Activated CD4-positive, alpha-beta T cell treated with anti-CD3 and anti-CD28 coated beads, Interleukin-2, amount 10 ng/mL, durations not matched to agents 24 days and 14 days (primary cell): ENCODE measurements around the gene TUBE1. TPM values are rescaled to one million over a fixed set of nuclear protein-coding genes. Genes with fewer than 3 reads are reported as not detected.
"Not testable (repeated sequence)": the region's sequence is repeated elsewhere in the genome, so short reads cannot be mapped to it uniquely, and the experiment has no call there.

Experiments used
- DNase-seq: peaks from one replicate; pipeline ENCODE4 v3.0.0; 2022
- H3K27ac Mint-ChIP-seq: one replicate; pipeline ENCODE4 v1.8.0; 2022; ENCODE audit warnings: mild to moderate bottlenecking, mixed read lengths
- H3K27me3 Mint-ChIP-seq: one replicate; pipeline ENCODE4 v1.8.0; 2022; ENCODE audit warnings: mixed read lengths
- H3K36me3 Mint-ChIP-seq: one replicate; pipeline ENCODE4 v1.8.0; 2022; ENCODE audit warnings: low read depth, mild to moderate bottlenecking, mixed read lengths
- H3K4me1 Mint-ChIP-seq: one replicate; pipeline ENCODE4 v1.8.0; 2021; ENCODE audit warnings: mixed read lengths
- H3K4me3 Mint-ChIP-seq: one replicate; pipeline ENCODE4 v1.8.0; 2022; ENCODE audit warnings: mild to moderate bottlenecking, moderate library complexity, mixed read lengths
- H3K9me3 Mint-ChIP-seq: one replicate; pipeline ENCODE4 v1.8.0; 2021; ENCODE audit warnings: mixed read lengths
- intact Hi-C: fragments of 100-400 bp; cut with micrococcal nuclease; formaldehyde crosslinking; loops from one replicate; pipeline ENCODE4 v1.15.1; 2023
- total RNA-seq: library from RNA; stranded (reverse); gene quantifications from 2 replicates; pipeline ENCODE4 v1.2.3, GENCODE V29; 2022

Gene TUBE1
- total RNA-seq, 1 donor from 2014 or later: 30.1 TPM

DNA sequence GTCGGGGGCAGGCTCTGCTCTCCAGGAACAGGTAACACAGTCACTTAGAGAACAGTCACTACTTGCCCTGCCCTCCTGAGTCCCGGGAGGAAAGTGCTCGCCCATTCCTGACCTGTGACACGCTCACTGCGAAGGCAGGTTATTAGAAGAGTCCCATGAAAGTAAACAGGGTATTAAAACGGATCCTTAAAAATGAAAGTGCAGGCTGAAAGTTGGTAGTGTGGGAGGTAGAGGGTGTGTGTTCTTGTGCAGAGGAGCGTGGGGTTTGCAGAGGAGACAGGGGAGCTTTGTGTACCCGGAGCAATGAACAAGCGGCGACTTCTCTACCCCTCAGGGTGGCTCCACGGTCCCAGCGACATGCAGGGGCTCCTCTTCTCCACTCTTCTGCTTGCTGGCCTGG lies 33.3 kb downstream of the TUBE1 start, which contains the start of gene CCN6:
Gene CCN6, plus strand, starts transcription at position 104 of the 400 bp plus-strand sequence. Its CDS starts 254 bp downstream, at position 358.
- Mint-ChIP-seq H3K4me3 (no peak within 1 kb of the TSS), H3K36me3 (no peaks in the 10 kb centered on the region), H3K27me3 (peaks cover 4% of the 10 kb centered on the region), H3K4me1 (peaks cover 10% of the 10 kb centered on the region), H3K9me3 (no peaks in the 10 kb centered on the region), H3K27ac (no peak within 1 kb of the TSS)
- no peak for DNase-seq
- intact Hi-C loops: no loop called here

- intact Hi-C loops, H3K9me3 Mint-ChIP-seq, H3K36me3 Mint-ChIP-seq, H3K4me3 Mint-ChIP-seq, DNase-seq, H3K27ac Mint-ChIP-seq, H3K4me1 Mint-ChIP-seq, H3K27me3 Mint-ChIP-seq: not testable (repeated sequence)
Measured at GRCh38 chr6:112051251-112051740, 36.0 kb downstream of the TUBE1 start.

DNA sequence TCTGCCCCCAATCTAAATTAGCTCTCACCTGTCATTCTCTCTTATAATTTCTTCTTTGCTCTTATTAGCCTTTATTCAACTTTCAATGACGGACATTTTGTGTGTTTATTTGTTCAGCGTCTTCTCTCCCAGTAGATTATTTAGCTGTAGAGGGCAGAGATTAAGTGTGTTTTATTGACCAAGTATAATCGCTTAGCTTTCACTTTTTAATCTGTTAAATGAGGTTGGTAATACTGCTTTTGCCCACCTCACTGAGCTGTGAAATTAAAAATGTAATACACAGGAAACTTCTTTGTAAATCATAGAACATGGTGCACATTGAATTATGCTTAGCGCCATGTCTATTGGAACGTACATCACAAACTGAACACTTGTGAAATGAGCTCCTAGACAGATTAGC lies 36.9 kb downstream of the TUBE1 start:
- DNase-seq: no peak
- Mint-ChIP-seq H3K27ac (no peak overlapping the region), H3K9me3 (no peaks in the 10 kb centered on the region), H3K4me3 (no peak overlapping the region), H3K27me3 (peaks cover 4% of the 10 kb centered on the region), H3K36me3 (no peaks in the 10 kb centered on the region), H3K4me1 (peaks cover 10% of the 10 kb centered on the region)
- intact Hi-C loops: no loop called here

GRCh38 chr6:112049996-112050395 lies 37.3 kb downstream of the TUBE1 start:
- Mint-ChIP-seq H3K27ac (no peak overlapping the region), H3K9me3 (no peaks in the 10 kb centered on the region), H3K4me3 (no peak overlapping the region), H3K36me3 (no peaks in the 10 kb centered on the region), H3K4me1 (peaks cover 10% of the 10 kb centered on the region), H3K27me3 (peaks cover 2% of the 10 kb centered on the region)
- intact Hi-C loops: no loop called here
- no peak for DNase-seq

DNA sequence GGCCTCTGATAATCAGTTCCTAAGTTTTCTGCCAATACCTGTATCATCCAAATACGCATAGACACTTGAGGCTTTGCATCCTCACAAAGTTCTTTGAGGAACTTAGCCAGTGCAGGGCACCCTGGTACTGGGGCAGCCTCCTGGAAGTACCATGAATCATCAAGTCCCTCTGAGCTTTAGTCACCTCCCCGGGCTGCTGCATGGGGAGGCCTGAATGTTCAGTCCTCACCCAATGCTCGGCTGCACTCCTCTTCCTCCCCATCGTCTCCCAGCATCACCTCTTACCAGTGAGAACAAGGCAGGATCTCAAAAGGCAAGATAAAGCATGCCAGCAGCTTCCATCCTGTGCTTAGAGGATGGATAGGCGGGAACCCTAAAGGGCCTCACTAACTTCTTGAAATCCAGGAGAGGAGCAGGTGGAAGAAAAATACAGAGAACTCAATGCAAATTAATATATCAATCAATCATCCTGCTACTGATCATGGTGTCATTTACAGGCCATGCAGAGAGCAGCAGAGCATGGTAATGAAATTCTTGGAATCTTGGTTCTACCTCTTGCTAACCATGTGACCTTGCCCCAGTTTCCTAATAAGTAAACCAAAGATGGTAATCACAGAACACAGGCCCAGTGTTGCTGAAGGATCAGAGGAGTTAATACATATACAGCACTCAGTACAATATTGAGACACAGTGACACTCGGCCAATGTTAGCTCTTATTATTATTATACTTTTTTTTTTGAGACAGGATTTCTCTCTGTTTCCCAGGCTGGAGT lies 38.1 kb downstream of the TUBE1 start:
- H3K27me3 Mint-ChIP-seq: no peaks in the 10 kb centered on the region
- intact Hi-C loops: no loop called here
- H3K36me3 Mint-ChIP-seq: no peaks in the 10 kb centered on the region

DNA sequence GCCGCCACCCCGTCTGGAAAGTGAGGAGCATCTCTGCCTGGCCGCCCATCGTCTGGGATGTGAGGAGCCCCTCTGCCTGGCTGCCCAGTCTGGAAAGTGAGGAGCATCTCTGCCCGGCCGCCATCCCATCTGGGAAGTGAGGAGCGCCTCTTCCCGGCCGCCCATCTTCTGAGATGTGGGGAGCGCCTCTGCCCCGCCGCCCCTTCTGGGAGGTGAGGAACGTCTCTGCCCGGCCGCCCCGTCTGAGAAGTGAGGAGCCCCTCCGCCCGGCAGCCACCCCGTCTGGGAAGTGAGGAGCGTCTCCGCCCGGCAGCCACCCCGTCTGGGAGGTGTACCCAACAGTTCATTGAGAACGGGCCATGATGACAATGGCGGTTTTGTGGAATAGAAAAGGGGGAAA lies 39.8 kb downstream of the TUBE1 start:
- intact Hi-C loops, H3K27ac Mint-ChIP-seq, H3K9me3 Mint-ChIP-seq, H3K27me3 Mint-ChIP-seq, H3K4me3 Mint-ChIP-seq, H3K36me3 Mint-ChIP-seq, DNase-seq: not testable (repeated sequence)
- H3K4me1 Mint-ChIP-seq: peaks cover 17% of the 10 kb centered on the region

More for the DNA sequence above, 38.1 kb downstream of the TUBE1 start:
- H3K27ac Mint-ChIP-seq: no peak overlapping the region
- no peaks in the 10 kb centered on the region for H3K9me3 Mint-ChIP-seq
- no peak for DNase-seq
- peaks cover 11% of the 10 kb centered on the region for H3K4me1 Mint-ChIP-seq
- no peak overlapping the region for H3K4me3 Mint-ChIP-seq

DNA sequence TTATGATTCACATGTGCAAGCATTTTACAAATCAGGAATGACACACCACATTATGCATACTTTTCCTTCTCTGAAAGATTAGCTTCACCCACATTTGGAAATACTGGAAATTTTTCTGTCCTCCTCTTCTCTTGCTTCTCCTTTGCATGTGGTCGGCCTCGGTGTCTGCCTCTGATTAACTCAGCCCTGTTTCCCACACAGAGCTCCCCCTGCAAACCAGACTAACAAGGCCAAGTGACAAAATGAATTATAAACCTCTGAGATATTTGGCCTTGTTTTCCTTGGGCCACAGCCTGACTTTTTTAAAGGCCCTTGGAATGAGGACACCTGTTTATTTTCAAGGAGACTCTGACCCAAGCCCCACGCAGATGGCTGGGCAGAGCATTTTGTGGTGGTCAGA lies 42.4 kb downstream of the TUBE1 start:
- H3K4me1 Mint-ChIP-seq: peaks cover 26% of the 10 kb centered on the region
- intact Hi-C loops: no loop called here
- no peaks in the 10 kb centered on the region for H3K9me3 Mint-ChIP-seq
- H3K27me3 Mint-ChIP-seq: no peaks in the 10 kb centered on the region
- DNase-seq: no peak
- no peak overlapping the region for H3K4me3 Mint-ChIP-seq
- H3K36me3 Mint-ChIP-seq: no peaks in the 10 kb centered on the region
- H3K27ac Mint-ChIP-seq: no peak overlapping the region

- H3K4me3 Mint-ChIP-seq: peak overlapping the region; percentile 93
- no peak overlapping the region for H3K27ac Mint-ChIP-seq
- no peaks in the 10 kb centered on the region for H3K36me3 Mint-ChIP-seq
Measured at GRCh38 chr6:112044196-112044595, 43.1 kb downstream of the TUBE1 start.

GRCh38 chr6:112043032-112044007 lies 44.0 kb downstream of the TUBE1 start:
- intact Hi-C loops: loop anchor here (1.0 kb wide), 13 partner anchors 15 to 784 kb away; partner anchors contain the start of gene FYN
- Mint-ChIP-seq H3K36me3 (no peaks in the 10 kb centered on the region), H3K9me3 (no peaks in the 10 kb centered on the region), H3K27ac (peak overlapping the region; percentile 96), H3K4me1 (peaks cover 24% of the 10 kb centered on the region), H3K27me3 (no peaks in the 10 kb centered on the region), H3K4me3 (peak overlapping the region; percentile 93)
- DNase-seq: peak; percentile 97

More at GRCh38 chr6:112044196-112044595, 43.1 kb downstream of the TUBE1 start:
- H3K4me1 Mint-ChIP-seq: peaks cover 26% of the 10 kb centered on the region
- H3K27me3 Mint-ChIP-seq: no peaks in the 10 kb centered on the region
- H3K9me3 Mint-ChIP-seq: no peaks in the 10 kb centered on the region
- no peak for DNase-seq
- intact Hi-C loops: no loop called here

GRCh38 chr6:112041535-112041934 lies 45.7 kb downstream of the TUBE1 start:
- H3K9me3 Mint-ChIP-seq: no peaks in the 10 kb centered on the region
- peaks cover 30% of the 10 kb centered on the region for H3K4me1 Mint-ChIP-seq
- H3K36me3 Mint-ChIP-seq: no peaks in the 10 kb centered on the region
- H3K4me3 Mint-ChIP-seq: peak overlapping the region; percentile 93
- peak overlapping the region; percentile 96 for H3K27ac Mint-ChIP-seq
- DNase-seq: no peak
- no peaks in the 10 kb centered on the region for H3K27me3 Mint-ChIP-seq
- intact Hi-C loops: no loop called here

- no peaks in the 10 kb centered on the region for H3K27me3 Mint-ChIP-seq
Measured at GRCh38 chr6:112040956-112041355, 46.3 kb downstream of the TUBE1 start.

GRCh38 chr6:112039431-112039770 lies 47.9 kb downstream of the TUBE1 start:
- no peak overlapping the region for H3K27ac Mint-ChIP-seq

More at GRCh38 chr6:112040956-112041355, 46.3 kb downstream of the TUBE1 start:
- Mint-ChIP-seq H3K9me3 (no peaks in the 10 kb centered on the region), H3K4me1 (peaks cover 34% of the 10 kb centered on the region), H3K36me3 (no peaks in the 10 kb centered on the region), H3K27ac (no peak overlapping the region), H3K4me3 (no peak overlapping the region)
- no peak for DNase-seq
- intact Hi-C loops: no loop called here

DNA sequence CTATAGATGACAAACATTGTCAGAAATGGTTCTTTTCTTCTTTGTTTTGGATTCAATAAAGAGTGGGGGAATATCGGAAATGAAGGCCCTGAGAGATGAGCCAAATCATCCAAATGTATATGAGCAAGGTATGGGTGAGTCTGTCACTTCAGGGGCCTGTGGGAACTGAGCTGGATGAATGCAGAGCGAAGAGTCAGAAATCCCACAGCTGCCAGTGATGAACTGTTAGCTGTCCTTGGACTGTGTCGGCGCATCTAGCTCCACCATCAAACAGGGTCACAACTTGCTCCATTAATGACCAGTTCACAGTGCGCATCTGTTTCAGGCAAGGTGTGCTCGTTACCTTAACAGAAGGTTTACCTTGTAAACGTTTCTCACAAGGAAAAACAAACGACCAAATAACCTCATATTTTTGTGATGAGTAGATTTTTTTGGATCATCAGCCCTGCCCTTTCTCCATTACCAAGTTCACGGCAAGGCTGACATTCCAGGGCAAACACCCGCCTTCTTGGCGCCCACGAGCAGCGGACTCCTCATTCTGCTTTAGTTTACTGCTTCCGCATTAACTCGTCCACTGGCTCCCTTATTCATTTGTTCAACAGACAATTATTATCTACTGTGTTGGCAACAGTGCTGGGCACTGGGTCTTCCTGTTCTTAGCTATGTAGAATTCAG lies 48.4 kb downstream of the TUBE1 start:
- intact Hi-C loops: no loop called here
- no peak for DNase-seq
- H3K27ac Mint-ChIP-seq: no peak overlapping the region
- no peaks in the 10 kb centered on the region for H3K27me3 Mint-ChIP-seq
- no peak overlapping the region for H3K4me3 Mint-ChIP-seq
- H3K4me1 Mint-ChIP-seq: peaks cover 45% of the 10 kb centered on the region
- no peaks in the 10 kb centered on the region for H3K36me3 Mint-ChIP-seq
- H3K9me3 Mint-ChIP-seq: no peaks in the 10 kb centered on the region

More at GRCh38 chr6:112039431-112039770, 47.9 kb downstream of the TUBE1 start:
- intact Hi-C loops: no loop called here
- Mint-ChIP-seq H3K36me3 (no peaks in the 10 kb centered on the region), H3K4me3 (no peak overlapping the region), H3K9me3 (no peaks in the 10 kb centered on the region), H3K4me1 (peaks cover 44% of the 10 kb centered on the region), H3K27me3 (no peaks in the 10 kb centered on the region)
- DNase-seq: no peak
